Adrenal gland (tissue), 5 donors: Measurements from ENCODE around the gene ARFGEF3.

Source experiments
- CTCF ChIP-seq, 6 experiments: fragments of 450-650 bp in 4 of 6; fragments of 200-600 bp in 2 of 6; sonication (generic) in 1 of 6; IDR thresholded peaks; 1 replicate in 5 of 6; 2 replicates in 1 of 6; pipeline versions ENCODE4 v1.5.1 to v1.8.0; 2016 to 2021; ENCODE audit warnings: antibody characterized with exemption in 6 of 6, mild to moderate bottlenecking in 2 of 6, moderate library complexity in 1 of 6
- POLR2A ChIP-seq, 2 donors: fragments of 450-650 bp; IDR thresholded peaks; one replicate each; pipeline ENCODE4 v1.6.1; 2017; ENCODE audit warnings: antibody characterized with exemption in 2 of 2, mild to moderate bottlenecking in 2 of 2, moderate library complexity in 1 of 2
- donor health status: DM: no; HTN: no; CAD: no.

DNA sequence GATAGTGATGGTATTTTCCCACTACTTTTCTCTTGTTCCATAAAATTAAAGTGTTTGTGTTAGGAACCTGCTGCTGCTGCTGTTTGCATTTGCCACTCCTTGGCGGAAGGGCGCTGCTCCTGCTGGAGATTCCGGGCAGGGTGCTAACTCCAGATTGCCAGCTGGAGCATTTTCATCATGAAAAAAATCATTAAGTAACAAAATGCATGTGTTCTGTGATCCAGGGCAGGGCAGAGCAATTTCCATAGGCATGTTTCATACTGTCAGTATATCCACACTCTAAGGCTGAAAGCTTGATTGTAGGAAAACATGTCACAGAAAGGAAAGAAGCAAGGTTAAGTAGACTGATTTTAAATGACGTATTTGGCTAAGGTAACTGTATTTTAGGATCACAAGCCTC, 32.5 kb downstream of the ARFGEF3 start:
- no peak for TF ChIP-seq CTCF (IDR thresholded peaks at IDR 0.05)
- no peak for TF ChIP-seq POLR2A (IDR thresholded peaks at IDR 0.05)
